Duodenal mucosa (tissue), 2 donors: ENCODE results near the gene FAM240B.

Source experiments
- H3K27ac ChIP-seq: one replicate; pipeline ENCODE4 v1.7.0; 2013; ENCODE audit warnings: low read depth, low read length
- H3K27me3 ChIP-seq, 2 donors: one replicate each; pipeline ENCODE4 v1.7.0; 2013; ENCODE audit warnings: low read length in 2 of 2, control low read depth in 1 of 2; ENCODE audit not compliant: insufficient read depth in 2 of 2, control insufficient read depth in 1 of 2
- H3K36me3 ChIP-seq, 2 donors: one replicate each; pipeline ENCODE4 v1.7.0; 2013; ENCODE audit warnings: low read length in 2 of 2, control low read depth in 1 of 2; ENCODE audit not compliant: insufficient read depth in 2 of 2, control insufficient read depth in 1 of 2
- H3K4me1 ChIP-seq, 2 donors: one replicate each; pipeline ENCODE4 v1.7.0; 2013; ENCODE audit warnings: low read length in 2 of 2, control low read depth in 1 of 2; ENCODE audit not compliant: insufficient read depth in 2 of 2, control insufficient read depth in 1 of 2
- H3K4me3 ChIP-seq, 2 donors: one replicate each; pipeline ENCODE4 v1.7.0; 2013; ENCODE audit warnings: low read length in 2 of 2, low read depth in 1 of 2
- H3K9ac ChIP-seq, 2 donors: one replicate each; pipeline ENCODE4 v1.7.0; 2013; ENCODE audit warnings: low read length in 2 of 2, low read depth in 1 of 2
- H3K9me3 ChIP-seq, 2 donors: one replicate each; pipeline ENCODE4 v1.7.0; 2013; ENCODE audit warnings: low read length in 2 of 2, control low read depth in 1 of 2; ENCODE audit not compliant: control insufficient read depth in 1 of 2

FAM240B gene

GRCh38 chr9:38687389-38687842 lies 32.5 kb downstream of the FAM240B start:
- Histone ChIP-seq H3K9me3 (no peaks in the 10 kb centered on the region), H3K27ac (no peak overlapping the region), H3K4me1 (peaks cover 0 to 6% of the 10 kb centered on the region in 2 donors), H3K9ac (no peak overlapping the region), H3K36me3 (no peaks in the 10 kb centered on the region), H3K4me3 (peak overlapping the region; percentile 55 to 58), H3K27me3 (peaks cover 0 to 2% of the 10 kb centered on the region in 2 donors)

GRCh38 chr9:38686933-38687332 lies 33.0 kb downstream of the FAM240B start:
- Histone ChIP-seq H3K27ac (no peak overlapping the region), H3K4me3 (peak overlapping the region; percentile 55 to 58), H3K9me3 (no peaks in the 10 kb centered on the region), H3K4me1 (peaks cover 0 to 6% of the 10 kb centered on the region in 2 donors), H3K36me3 (no peaks in the 10 kb centered on the region), H3K9ac (no peak overlapping the region), H3K27me3 (peaks cover 0 to 2% of the 10 kb centered on the region in 2 donors)

- Histone ChIP-seq H3K4me3 (no peak overlapping the region), H3K9me3 (no peaks in the 10 kb centered on the region), H3K9ac (no peak overlapping the region), H3K36me3 (no peaks in the 10 kb centered on the region), H3K27ac (no peak overlapping the region), H3K27me3 (no peaks in the 10 kb centered on the region), H3K4me1 (peaks cover 0 to 6% of the 10 kb centered on the region in 2 donors)
Measured at GRCh38 chr9:38685535-38685934, 34.4 kb downstream of the FAM240B start.

GRCh38 chr9:38683336-38683735 lies 36.6 kb downstream of the FAM240B start:
- H3K4me3 ChIP-seq, result no peak overlapping the region
- H3K36me3 ChIP-seq, result no peaks in the 10 kb centered on the region
- H3K9me3 ChIP-seq, result no peaks in the 10 kb centered on the region
- no peaks in the 10 kb centered on the region for H3K27me3 ChIP-seq
- peaks cover 0 to 6% of the 10 kb centered on the region in 2 donors for H3K4me1 ChIP-seq
- no peak overlapping the region for H3K27ac ChIP-seq
- H3K9ac ChIP-seq, result no peak overlapping the region

- peaks cover 0 to 6% of the 10 kb centered on the region in 2 donors for H3K4me1 ChIP-seq
- no peaks in the 10 kb centered on the region for H3K27me3 ChIP-seq
- no peak overlapping the region for H3K27ac ChIP-seq
- no peaks in the 10 kb centered on the region for H3K9me3 ChIP-seq
- H3K36me3 ChIP-seq, result no peaks in the 10 kb centered on the region
- H3K9ac ChIP-seq, result no peak overlapping the region
- H3K4me3 ChIP-seq, result no peak overlapping the region
Measured at GRCh38 chr9:38682713-38683112, 37.2 kb downstream of the FAM240B start.

GRCh38 chr9:38681747-38682227 lies 38.1 kb downstream of the FAM240B start:
- Histone ChIP-seq H3K4me1 (peaks cover 0 to under 1% of the 10 kb centered on the region in 2 donors), H3K27me3 (no peaks in the 10 kb centered on the region), H3K9me3 (no peaks in the 10 kb centered on the region), H3K27ac (no peak overlapping the region), H3K36me3 (no peaks in the 10 kb centered on the region), H3K9ac (no peak overlapping the region), H3K4me3 (no peak overlapping the region)

- Histone ChIP-seq H3K9me3 (no peaks in the 10 kb centered on the region), H3K27me3 (no peaks in the 10 kb centered on the region), H3K36me3 (no peaks in the 10 kb centered on the region), H3K27ac (no peak overlapping the region), H3K4me1 (no peaks in the 10 kb centered on the region), H3K4me3 (no peak overlapping the region), H3K9ac (no peak overlapping the region)
Measured at GRCh38 chr9:38680837-38681445, 39.0 kb downstream of the FAM240B start.

GRCh38 chr9:38677660-38678303 lies 42.2 kb downstream of the FAM240B start:
- H3K4me3 ChIP-seq, result no peak overlapping the region
- H3K4me1 ChIP-seq, result no peaks in the 10 kb centered on the region
- no peak overlapping the region for H3K27ac ChIP-seq

GRCh38 chr9:38675831-38676230 lies 44.1 kb downstream of the FAM240B start:
- H3K27me3 ChIP-seq, result no peaks in the 10 kb centered on the region
- H3K4me1 ChIP-seq, result no peaks in the 10 kb centered on the region
- no peak overlapping the region for H3K27ac ChIP-seq
- no peak overlapping the region for H3K9ac ChIP-seq
- H3K4me3 ChIP-seq, result no peak overlapping the region
- no peaks in the 10 kb centered on the region for H3K36me3 ChIP-seq
- H3K9me3 ChIP-seq, result no peaks in the 10 kb centered on the region

More at GRCh38 chr9:38677660-38678303, 42.2 kb downstream of the FAM240B start:
- Histone ChIP-seq H3K9ac (no peak overlapping the region), H3K27me3 (no peaks in the 10 kb centered on the region), H3K36me3 (no peaks in the 10 kb centered on the region), H3K9me3 (no peaks in the 10 kb centered on the region)

- no peak overlapping the region for H3K27ac ChIP-seq
- H3K9me3 ChIP-seq, result no peaks in the 10 kb centered on the region
- no peaks in the 10 kb centered on the region for H3K36me3 ChIP-seq
- no peaks in the 10 kb centered on the region for H3K4me1 ChIP-seq
- H3K9ac ChIP-seq, result no peak overlapping the region
- H3K4me3 ChIP-seq, result no peak overlapping the region
- no peaks in the 10 kb centered on the region for H3K27me3 ChIP-seq
Measured at GRCh38 chr9:38675211-38675610, 44.7 kb downstream of the FAM240B start.
